Vagina (tissue), 2 donors: ENCODE measurements around the gene C13orf46.

Experiments used
- POLR2AphosphoS5 ChIP-seq, 2 donors: sonication (generic); formaldehyde crosslinking; IDR thresholded peaks; one replicate each; pipeline ENCODE4 v1.9.0; 2017; ENCODE audit warnings: antibody characterized with exemption in 2 of 2, mild to moderate bottlenecking in 2 of 2, low read depth in 1 of 2; ENCODE audit not compliant: insufficient read depth in 1 of 2
- TF ChIP-seq, protein P1 (sequence below), 3 experiments: fragments of 450-650 bp in 2 of 3; fragments of 200-600 bp in 1 of 3; sonication (generic) in 1 of 3; IDR thresholded peaks; one replicate each; pipeline ENCODE4 v1.5.1; 2017 to 2019; ENCODE audit warnings: antibody characterized with exemption in 3 of 3, mild to moderate bottlenecking in 2 of 3, moderate library complexity in 2 of 3

DNA sequence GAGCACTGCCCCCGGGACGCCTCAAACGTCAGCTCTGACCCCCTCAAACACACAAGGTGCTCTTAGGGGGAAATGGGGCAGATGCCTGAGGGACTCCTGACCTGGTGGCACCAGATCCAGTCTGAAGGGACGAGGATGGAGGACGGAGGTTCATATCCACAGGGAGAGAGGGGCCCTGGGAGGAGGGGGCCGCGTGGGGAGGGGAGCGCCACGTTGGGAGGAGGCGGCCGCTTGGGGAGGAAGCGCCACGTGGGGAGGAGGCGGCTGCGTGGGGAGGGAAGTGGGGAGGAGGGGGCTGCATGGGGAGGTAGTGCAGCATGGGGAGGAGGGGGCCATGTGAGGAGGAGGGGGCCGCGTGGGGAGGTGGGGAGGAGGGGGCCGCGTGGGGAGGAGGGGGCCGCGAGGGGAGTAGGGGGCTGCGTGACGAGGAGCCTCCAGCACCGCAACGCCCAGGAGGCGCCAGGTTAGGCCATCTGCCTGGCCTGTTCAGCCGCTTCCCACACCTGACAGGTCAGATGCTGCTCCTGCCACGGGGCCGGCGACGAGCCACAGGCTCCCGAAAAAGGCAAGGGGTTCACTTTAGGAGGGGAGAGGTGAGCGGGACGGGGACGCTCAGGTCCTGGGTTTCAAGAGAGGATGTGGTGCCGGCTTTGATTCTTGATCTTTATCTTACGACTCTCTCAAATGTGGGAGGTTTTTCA is 36.7 kb upstream of the C13orf46 start:
- TF ChIP-seq, protein P1, sequence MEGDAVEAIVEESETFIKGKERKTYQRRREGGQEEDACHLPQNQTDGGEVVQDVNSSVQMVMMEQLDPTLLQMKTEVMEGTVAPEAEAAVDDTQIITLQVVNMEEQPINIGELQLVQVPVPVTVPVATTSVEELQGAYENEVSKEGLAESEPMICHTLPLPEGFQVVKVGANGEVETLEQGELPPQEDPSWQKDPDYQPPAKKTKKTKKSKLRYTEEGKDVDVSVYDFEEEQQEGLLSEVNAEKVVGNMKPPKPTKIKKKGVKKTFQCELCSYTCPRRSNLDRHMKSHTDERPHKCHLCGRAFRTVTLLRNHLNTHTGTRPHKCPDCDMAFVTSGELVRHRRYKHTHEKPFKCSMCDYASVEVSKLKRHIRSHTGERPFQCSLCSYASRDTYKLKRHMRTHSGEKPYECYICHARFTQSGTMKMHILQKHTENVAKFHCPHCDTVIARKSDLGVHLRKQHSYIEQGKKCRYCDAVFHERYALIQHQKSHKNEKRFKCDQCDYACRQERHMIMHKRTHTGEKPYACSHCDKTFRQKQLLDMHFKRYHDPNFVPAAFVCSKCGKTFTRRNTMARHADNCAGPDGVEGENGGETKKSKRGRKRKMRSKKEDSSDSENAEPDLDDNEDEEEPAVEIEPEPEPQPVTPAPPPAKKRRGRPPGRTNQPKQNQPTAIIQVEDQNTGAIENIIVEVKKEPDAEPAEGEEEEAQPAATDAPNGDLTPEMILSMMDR (IDR thresholded peaks at IDR 0.05) = no peak
- TF ChIP-seq POLR2AphosphoS5 (IDR thresholded peaks at IDR 0.05; ENCODE audit: insufficient read depth in 1 of 2, low read depth in 1 of 2) = no peak
